ENCODE results near the gene NEU1. TPM values are rescaled to one million over a fixed set of nuclear protein-coding genes. Genes with fewer than 3 reads are reported as not detected.

The NEU1 gene
- polyA plus RNA-seq, 1 of the 3 experiments (the other 2 are of a cell fraction): 43.0 TPM

DNA sequence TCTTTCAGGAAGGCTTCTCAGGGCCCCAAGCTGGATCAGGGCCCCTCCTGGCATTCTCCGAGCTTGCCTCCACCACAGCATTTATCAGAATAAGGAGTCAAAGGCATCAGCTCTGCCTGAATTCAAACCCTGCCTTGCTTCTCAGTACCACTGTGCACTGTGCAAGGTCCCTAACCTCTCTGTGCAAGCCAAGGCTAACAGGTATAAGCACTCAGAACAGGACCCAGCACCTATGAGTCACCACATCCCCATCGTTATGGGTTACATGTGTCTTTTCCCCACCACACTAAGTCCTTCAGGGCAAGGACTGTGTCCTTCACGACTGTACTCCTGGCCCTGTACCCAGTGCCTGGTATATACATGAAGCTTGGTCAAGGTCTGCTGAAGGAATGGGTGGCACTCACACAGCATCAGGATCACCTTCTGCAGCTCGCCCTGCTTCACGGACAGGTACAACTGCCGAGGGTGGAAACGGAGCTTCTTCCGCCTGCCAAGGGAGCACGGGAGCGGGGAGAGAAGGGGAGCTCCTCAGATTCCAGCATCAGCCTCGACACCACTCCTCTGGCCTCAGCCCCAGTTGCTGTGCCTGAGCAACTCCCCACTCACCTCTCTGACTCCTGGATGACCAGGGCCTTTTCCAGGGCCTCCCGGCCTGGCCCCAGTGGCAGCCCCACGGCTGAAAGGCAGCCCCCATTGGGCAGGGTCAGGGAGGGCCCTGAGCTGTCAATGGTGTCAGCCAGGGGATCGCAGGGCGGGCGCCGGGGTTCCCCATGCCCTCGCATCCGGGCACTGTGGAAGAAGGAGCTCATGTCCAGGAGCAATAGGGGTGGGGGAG is 24.8 kb upstream of the NEU1 start:
- Histone ChIP-seq H3K4me3 (ENCODE audit: low read depth in 2 of 2, low read length in 1 of 2) (no peak overlapping the region), H3K27me3 (ENCODE audit: insufficient read depth) (no peaks in the 10 kb centered on the region), H3K79me2 (ENCODE audit: insufficient read depth) (no peaks in the 10 kb centered on the region), H3F3A (replicated peaks; ENCODE audit: insufficient read depth) (peaks cover 3% of the 10 kb centered on the region), H3K36me3 (replicated peaks in 1 of 2; ENCODE audit: control insufficient read depth in 1 of 2, insufficient read depth in 2 of 2, low read length in 1 of 2) (peaks cover 30 to 68% of the 10 kb centered on the region in 2 experiments), H3K9me3 (no peaks in the 10 kb centered on the region), H3K27ac (ENCODE audit: low read depth in 2 of 2, low read length in 1 of 2) (no peak overlapping the region), H3K9ac (no peak overlapping the region), H3K4me2 (no peak overlapping the region), H4K20me1 (ENCODE audit: insufficient read depth) (no peaks in the 10 kb centered on the region), H3K9me2 (no peaks in the 10 kb centered on the region), H3K4me1 (ENCODE audit: control insufficient read depth in 1 of 2, insufficient read depth in 2 of 2, low read depth in 1 of 2, low read length in 1 of 2) (no peaks in the 10 kb centered on the region), H2AFZ (ENCODE audit: low read depth) (no peak overlapping the region)
- TF ChIP-seq, protein P1, sequence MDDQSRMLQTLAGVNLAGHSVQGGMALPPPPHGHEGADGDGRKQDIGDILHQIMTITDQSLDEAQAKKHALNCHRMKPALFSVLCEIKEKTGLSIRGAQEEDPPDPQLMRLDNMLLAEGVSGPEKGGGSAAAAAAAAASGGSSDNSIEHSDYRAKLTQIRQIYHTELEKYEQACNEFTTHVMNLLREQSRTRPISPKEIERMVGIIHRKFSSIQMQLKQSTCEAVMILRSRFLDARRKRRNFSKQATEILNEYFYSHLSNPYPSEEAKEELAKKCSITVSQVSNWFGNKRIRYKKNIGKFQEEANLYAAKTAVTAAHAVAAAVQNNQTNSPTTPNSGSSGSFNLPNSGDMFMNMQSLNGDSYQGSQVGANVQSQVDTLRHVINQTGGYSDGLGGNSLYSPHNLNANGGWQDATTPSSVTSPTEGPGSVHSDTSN (IDR thresholded peaks at IDR 0.05): no peak
- no peak for TF ChIP-seq EP300 (IDR thresholded peaks at IDR 0.05; ENCODE audit: borderline replicate concordance in 1 of 2, low read depth in 1 of 2, low read length in 1 of 2)
- TF ChIP-seq TAF1 (IDR thresholded peaks at IDR 0.05; ENCODE audit: borderline replicate concordance, low read depth, low read length): no peak
- no peak for TF ChIP-seq RAD21 (IDR thresholded peaks at IDR 0.05; ENCODE audit: low read length)
- TF ChIP-seq SIN3A (IDR thresholded peaks at IDR 0.05; ENCODE audit: borderline replicate concordance, low read depth, low read length): no peak
- no peak for TF ChIP-seq MEF2A (IDR thresholded peaks at IDR 0.05; ENCODE audit: borderline replicate concordance, low read depth)
- TF ChIP-seq, protein P2, sequence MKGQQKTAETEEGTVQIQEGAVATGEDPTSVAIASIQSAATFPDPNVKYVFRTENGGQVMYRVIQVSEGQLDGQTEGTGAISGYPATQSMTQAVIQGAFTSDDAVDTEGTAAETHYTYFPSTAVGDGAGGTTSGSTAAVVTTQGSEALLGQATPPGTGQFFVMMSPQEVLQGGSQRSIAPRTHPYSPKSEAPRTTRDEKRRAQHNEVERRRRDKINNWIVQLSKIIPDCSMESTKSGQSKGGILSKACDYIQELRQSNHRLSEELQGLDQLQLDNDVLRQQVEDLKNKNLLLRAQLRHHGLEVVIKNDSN (IDR thresholded peaks at IDR 0.05; ENCODE audit: borderline replicate concordance, low read depth): no peak
- no peak for TF ChIP-seq RFX5 (IDR thresholded peaks at IDR 0.05; ENCODE audit: low read length)
- no peak for TF ChIP-seq TCF12 (IDR thresholded peaks at IDR 0.05)
- TF ChIP-seq, protein P3, sequence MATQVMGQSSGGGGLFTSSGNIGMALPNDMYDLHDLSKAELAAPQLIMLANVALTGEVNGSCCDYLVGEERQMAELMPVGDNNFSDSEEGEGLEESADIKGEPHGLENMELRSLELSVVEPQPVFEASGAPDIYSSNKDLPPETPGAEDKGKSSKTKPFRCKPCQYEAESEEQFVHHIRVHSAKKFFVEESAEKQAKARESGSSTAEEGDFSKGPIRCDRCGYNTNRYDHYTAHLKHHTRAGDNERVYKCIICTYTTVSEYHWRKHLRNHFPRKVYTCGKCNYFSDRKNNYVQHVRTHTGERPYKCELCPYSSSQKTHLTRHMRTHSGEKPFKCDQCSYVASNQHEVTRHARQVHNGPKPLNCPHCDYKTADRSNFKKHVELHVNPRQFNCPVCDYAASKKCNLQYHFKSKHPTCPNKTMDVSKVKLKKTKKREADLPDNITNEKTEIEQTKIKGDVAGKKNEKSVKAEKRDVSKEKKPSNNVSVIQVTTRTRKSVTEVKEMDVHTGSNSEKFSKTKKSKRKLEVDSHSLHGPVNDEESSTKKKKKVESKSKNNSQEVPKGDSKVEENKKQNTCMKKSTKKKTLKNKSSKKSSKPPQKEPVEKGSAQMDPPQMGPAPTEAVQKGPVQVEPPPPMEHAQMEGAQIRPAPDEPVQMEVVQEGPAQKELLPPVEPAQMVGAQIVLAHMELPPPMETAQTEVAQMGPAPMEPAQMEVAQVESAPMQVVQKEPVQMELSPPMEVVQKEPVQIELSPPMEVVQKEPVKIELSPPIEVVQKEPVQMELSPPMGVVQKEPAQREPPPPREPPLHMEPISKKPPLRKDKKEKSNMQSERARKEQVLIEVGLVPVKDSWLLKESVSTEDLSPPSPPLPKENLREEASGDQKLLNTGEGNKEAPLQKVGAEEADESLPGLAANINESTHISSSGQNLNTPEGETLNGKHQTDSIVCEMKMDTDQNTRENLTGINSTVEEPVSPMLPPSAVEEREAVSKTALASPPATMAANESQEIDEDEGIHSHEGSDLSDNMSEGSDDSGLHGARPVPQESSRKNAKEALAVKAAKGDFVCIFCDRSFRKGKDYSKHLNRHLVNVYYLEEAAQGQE (IDR thresholded peaks at IDR 0.05; ENCODE audit: low read depth, low read length): no peak
- TF ChIP-seq FOXM1 (IDR thresholded peaks at IDR 0.05; ENCODE audit: low read depth): no peak
- TF ChIP-seq TEAD4 (IDR thresholded peaks at IDR 0.05; ENCODE audit: borderline replicate concordance, insufficient read depth): no peak
- TF ChIP-seq NFIC (IDR thresholded peaks at IDR 0.05; ENCODE audit: borderline replicate concordance): no peak
- no peak for TF ChIP-seq SMC3 (IDR thresholded peaks at IDR 0.05; ENCODE audit: low read depth, low read length)
- TF ChIP-seq FOSL2 (IDR thresholded peaks at IDR 0.05; ENCODE audit: borderline replicate concordance, low read depth): no peak
- TF ChIP-seq, protein P4, sequence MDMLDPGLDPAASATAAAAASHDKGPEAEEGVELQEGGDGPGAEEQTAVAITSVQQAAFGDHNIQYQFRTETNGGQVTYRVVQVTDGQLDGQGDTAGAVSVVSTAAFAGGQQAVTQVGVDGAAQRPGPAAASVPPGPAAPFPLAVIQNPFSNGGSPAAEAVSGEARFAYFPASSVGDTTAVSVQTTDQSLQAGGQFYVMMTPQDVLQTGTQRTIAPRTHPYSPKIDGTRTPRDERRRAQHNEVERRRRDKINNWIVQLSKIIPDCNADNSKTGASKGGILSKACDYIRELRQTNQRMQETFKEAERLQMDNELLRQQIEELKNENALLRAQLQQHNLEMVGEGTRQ (IDR thresholded peaks at IDR 0.05; ENCODE audit: borderline replicate concordance, low read depth, low read length): no peak
- ChIA-PET POLR2A (interaction anchor here (1.1 kb wide), 1 partner anchor 25 kb away, joined by 3 read pairs; the partner anchor contains the start of gene NEU1), CTCF (interaction anchor here (0.8 to 3.6 kb wide), 6 partner anchors 9 to 208 kb away, joined by 3 to 16 read pairs (median 3); no protein-coding TSS in a partner anchor)
- DNase-seq: peak; percentile 30
- WGBS (ENCODE audit: low lambda C conversion rate): 96% methylated on average over 17 of the region's 19 CpGs
